GM21528 (cell line): ENCODE results near the gene NTSR1.

ENCODE experiments used
- ATAC-seq: cut with Tn5 transposase; IDR thresholded peaks from one replicate; pipeline ENCODE4 v1.9.1; 2021; ENCODE audit warnings: mild to moderate bottlenecking, moderate library complexity; ENCODE audit not compliant: unreplicated experiment, low FRiP score

NTSR1 gene

DNA sequence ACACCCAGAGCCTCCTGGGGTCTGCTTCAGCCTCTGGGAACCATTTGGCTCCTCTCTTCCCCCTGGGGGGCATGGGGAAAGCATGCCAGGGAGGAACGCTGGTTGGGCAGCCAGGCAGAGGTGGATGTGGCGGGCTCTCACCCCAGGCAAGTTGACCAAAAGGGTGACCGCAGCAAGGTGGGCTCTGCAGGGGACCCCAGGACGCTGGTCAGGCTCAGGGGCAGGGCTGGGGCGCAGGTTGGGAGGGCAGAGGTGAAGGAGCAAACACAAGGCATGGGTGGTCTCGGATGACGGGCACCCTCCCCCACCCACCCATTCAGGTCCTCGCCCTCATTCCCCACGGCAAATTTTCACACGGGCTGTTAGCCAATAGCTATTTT lies 57.4 kb downstream of the NTSR1 start:
- ATAC-seq: no peak

DNA sequence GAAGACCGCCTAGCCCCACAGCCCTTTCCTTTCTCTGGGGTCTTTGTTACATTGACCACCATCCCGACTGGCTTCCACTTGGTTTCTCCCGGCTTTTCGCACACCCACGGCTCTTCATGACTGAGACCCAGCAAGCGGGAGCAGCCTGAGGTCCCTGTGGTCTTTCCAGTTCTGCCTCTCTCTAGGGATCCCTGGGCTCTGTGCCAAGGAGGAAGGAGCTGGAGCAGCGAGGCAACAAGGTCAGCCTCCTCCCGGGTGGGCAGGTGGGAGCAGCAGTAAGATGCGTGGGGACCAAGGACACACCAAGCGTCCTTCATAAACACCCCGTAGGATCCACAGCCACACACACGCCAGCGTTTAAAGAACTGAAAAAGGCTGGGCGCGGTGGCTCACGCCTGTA lies 58.1 kb downstream of the NTSR1 start:
- no peak for ATAC-seq

DNA sequence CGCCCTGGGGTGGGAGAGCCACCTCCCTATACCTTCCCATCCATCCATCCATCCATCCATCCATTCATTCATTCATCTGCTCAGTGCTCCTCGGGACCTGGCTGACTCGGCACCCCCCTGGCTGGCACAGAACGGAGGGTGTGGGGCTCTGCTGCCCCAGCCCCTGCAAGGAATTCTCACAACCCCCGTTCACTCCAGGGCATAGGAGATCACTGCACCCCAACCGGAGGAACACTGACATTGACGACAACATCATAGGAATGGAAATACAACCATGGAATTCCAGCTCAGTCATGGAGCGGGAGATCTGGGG lies 59.6 kb downstream of the NTSR1 start:
- no peak for ATAC-seq

DNA sequence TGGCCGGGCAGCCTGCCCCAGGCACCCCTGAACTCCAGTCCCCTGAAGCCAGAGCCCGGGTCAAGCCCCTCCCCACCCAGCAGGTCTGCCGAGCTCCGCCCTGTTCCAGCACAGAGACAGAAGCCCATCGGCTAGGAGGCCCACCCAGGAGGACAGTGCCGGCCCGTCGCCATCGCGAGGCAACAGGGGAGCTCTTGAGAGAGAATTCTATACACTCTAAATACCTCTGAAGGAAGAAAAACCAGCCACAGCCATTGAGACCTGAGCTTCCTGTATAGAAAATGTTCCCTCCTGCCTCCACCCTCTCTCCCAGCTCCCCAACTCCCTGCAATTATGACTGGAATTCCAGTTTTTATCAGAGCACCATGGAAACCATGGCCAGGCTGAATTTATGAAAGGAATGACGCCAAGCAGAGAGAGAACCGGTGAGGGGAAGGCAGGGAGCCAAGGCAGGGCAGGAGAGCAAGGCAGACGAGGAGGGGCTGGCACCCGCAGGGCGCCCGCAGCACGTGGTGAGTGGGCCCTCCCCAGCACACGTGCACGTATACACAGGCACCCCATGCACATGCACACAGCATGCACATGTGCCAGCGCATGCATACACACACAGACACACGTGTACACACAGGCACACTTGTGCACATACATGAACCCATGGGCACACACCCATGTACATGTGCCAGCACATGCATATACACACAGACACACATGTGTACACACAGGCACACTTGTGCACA lies 60.1 kb downstream of the NTSR1 start:
- ATAC-seq: no peak

DNA sequence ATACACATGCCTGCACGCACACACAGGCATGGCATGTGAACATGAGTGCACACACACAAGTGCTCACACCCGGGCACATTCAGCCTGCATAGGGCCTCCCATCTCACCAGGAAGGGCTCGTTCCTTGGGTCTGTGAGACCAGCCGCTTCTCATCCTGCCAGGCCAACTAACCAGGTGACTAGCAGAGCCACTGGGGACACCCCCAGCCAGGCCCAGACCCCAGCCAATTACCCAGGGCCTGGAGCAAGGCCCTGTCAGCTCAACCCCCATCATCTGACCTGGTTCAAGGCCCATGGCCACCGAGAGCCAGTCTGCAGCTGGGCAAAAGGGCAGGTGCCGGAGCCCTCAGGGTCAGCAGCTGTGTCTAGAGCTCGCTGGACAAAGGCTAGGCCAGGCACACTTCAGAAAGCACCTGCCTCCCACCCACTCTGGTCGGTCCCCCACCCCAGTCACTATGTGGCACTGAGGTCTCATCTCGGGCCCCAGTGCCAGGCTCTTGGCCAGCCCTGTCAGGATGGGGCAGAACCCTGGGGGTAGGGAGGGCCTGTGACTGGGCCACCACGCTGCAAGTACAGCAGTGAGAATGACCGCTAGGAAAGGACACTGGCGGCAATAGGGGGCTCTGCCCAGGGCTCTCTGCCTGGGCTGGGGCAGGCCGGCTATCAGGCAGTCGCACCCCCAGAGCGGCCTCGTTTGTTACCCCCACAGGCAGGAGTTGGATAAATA lies 60.9 kb downstream of the NTSR1 start:
- ATAC-seq: no peak

DNA sequence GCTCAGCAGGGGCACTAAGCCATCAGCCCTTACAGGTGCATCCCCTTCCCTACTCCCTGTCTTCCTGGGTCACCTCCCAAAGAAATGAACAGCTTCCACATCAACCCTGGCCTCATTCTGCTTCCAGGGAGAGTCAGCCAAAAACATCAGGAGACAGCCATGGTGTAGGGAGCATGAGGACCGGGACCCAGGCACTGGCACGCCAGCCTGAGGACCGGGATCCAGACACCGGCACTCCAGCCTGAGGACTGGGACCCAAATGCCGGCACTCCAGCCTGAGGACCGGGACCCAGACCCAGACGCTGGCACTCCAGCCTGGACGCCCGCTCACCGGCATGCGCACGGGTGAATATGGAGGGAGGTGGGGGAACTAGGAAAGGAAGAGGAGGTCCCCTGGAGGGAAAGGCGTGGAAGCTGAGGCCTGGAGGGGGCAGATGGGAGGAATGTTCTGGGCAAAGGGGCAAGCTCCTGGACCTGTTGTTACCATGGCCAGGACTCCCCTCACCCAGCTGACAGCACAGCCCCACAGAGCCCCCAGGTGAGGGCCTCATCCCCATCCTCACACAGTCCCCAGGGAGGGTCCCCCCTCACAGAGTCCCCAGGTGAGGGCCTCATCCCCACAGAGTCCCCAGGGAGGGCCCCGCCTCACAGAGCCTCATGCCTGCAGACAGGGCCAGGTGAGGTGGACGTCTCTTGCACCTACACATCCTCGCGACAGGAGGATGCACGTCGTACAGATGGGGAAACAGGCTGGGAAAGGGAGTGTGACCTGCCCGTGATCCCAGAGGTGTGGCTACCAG lies 61.7 kb downstream of the NTSR1 start:
- no peak for ATAC-seq

DNA sequence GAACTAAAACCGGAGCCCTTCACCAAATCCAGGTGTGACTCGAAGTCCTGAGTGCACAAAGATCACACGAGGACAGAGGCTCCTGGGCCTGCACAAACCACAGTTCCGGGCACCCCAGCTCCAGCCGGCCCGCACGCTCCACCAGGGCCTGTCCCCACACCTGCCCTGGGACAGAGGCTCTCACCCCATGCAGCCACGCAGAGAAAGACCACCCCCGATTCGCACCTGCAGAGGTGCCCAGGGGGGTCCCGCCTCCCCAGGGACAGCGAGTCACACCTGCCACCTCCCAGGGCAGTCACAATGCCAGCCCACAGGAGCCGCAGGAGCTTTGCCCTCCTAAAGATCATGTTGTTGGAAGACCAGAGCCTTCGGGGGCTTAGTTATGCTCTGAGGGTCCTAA lies 62.3 kb downstream of the NTSR1 start:
- no peak for ATAC-seq

DNA sequence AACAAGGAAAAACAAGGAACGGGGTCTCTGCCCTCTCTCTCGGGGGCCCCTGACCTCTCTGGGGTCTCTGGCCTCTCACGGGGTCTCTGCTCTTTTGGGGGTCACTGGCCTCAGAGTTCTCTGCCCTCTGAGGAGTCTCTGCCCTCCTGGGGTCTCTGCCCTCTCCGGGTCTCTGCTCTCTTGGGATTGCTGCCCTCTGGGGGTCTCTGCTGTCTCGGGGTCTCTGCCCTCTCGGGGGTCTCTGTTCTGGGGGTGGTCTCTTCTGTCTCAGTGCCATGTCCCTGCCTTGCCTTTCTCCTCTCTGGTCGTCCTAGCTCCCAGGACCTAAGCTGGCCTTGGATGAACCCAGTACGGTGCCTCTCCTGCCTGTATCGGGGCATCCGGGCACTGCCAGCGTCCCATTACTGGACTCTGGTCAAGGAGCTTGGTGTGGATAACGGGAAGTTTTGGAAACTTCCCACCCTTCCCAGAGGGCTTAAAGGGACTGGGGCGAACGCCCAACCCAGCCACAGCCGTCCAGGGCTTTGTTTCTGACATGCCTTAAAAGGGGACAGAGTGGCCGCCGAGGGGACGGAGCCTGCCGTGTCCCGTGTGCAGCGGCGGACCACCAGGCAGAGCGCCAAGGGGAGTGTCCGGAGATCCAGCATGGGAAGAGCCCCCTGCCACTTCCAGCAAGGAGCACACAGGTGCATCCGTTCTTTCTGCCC lies 62.9 kb downstream of the NTSR1 start:
- ATAC-seq: no peak

DNA sequence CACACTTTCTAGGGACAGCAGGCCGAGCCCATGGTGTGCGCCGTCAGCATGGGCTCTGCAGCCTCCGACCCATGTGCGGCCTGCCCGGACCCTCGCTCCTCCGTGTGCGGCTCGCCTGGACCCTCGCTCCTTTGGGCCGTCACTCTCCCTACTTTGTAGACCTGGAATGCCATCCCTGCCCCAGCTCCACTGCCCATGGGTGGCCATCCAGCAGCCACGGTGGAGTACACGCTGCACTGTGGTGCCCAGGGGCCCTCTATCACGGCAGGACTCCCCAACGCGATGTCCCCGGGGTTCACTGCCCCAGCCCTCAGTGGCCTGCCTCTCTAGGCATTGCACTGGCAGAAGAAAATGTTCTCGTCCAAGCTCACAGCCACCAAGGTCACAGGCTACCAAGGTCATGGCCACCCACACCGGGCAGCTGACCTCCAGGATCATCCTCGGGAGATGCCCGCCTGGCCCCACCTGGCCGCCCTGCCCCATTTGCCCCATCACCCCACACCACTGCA lies 63.5 kb downstream of the NTSR1 start:
- no peak for ATAC-seq

DNA sequence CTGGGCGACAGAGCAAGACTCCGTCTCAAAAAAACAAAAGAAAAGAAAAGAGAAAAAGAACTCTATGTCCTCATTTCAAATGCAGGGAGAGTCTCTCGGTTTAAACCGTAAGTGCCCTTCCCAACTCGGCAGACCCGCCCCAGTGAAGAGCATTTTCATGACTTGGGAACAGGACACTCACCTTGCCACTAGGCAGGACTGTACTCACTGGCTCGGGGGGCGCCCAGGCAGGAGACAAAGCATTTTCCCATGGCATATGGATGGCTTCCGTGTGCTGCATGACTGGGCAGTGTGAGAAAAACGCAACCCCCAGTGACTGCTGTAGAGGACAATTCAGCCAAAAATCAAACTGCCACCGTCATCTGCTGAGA lies 64.0 kb downstream of the NTSR1 start:
- ATAC-seq: no peak

DNA sequence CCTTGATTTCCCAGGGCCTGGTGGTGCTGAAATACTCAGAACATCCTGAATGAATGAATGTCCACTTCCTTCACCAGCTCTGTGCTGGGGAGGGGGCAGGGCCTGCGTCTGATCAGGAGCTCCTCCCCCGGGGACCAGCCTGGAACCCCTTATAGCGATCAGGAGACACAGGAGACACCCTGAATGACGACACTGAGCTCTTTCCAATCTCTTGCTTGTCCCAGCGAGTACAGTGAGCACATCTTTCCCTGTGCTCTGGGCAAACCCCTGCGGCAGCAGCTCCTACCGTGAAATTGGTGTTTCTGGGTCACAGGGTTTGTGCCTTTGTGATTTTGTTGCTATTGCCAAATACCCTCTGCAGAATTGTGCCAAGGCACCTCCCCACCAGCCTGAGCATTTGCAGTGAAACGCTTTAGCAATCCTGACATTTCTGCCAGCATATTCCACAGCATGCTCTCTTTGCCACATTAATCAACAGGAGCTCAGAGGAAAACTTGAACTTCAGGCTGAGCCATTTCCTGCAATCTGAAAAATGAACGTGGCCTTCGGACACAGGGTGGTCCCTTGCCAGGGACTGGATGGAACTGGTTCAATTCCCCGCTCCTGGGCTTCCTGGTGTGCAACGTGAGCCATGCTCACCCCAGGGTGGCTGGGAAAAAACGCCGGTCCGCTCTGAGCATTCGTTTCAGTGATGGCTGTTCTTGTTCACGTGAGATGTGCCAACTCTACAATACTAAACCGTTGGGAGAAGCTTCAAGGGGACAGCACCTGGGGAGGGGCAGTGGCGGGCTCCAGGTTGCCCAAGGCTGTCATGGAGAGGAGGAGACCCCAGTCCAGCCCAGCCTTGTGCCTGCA lies 64.6 kb downstream of the NTSR1 start:
- no peak for ATAC-seq

DNA sequence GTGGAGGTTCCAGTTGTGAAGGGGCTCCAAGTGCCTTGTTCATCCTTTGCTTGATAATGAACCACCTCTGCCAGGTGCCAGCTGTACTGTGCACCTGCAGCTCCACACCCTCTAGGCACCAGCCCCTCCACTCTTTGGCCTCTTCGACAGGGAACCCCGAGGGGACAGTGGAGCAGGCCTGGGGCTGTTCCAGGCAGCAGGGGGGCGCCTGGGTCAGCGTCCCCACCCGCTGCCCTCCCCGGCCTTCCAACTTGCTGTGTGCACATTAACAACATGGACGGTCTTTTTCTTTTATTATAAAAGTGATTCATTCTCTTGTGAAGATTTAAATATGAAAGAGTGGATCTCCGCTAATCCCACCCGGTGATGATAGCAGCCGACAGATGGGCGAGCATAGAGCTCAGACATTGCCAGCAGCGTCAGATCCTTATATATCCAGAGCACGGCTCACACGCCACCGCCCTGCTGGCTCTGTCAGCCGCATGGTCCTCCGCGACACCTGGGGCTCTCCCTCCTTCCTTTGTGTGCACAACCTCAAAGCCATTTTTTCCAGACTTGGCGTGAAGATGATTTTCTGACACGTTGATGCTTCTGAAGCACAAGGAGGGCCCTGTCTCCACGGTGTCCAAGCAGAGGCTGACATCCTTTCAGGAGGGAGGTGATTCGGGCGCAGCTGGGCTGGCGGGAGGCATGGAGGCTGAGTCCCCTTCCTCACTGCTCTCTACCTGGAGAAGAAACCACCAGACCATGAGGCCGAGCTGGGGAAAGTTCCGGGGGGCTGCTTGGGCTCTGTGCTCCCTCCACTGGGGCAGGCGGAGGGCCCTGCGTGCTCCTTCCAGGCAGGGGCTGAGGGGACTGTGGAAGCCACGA lies 65.4 kb downstream of the NTSR1 start:
- no peak for ATAC-seq

DNA sequence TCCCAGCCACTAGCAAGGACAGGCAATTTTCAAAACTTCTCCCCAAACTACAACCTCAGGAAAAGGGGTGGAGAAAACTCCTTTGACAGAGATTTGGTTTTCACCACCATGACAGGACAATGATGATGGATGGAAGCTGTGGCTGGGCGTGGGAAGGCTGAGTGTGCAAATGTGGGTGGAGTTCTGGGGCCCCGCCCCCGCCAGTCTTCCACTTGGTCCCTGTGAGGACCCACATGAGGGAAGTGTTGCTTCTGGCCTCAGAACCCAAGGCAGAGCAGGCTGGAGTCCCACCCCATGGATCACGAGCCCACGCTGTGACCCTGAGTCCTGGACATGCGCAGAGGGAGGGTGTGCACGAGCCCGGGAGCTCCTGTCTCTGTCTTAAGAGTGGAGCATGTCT lies 66.1 kb downstream of the NTSR1 start:
- no peak for ATAC-seq

DNA sequence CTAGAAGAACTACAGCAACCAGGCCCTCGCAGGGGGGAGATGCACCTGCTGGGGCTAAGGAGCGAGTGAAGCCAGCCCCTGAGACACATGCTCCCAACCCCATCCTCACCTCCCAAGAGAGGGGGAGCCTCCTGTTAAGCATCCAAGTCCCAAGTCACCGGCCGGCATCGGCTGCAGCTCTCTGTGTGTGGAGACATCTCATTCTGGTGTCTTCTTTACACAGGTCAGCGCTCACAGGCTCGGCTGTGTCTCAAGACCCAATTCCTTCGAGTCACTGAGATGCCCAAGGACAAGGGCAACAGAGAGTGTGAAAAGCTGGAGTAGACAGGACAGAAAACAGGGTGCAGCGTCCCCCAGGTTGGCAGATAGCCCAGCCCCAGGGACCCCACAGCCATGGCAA lies 66.6 kb downstream of the NTSR1 start:
- ATAC-seq: no peak

DNA sequence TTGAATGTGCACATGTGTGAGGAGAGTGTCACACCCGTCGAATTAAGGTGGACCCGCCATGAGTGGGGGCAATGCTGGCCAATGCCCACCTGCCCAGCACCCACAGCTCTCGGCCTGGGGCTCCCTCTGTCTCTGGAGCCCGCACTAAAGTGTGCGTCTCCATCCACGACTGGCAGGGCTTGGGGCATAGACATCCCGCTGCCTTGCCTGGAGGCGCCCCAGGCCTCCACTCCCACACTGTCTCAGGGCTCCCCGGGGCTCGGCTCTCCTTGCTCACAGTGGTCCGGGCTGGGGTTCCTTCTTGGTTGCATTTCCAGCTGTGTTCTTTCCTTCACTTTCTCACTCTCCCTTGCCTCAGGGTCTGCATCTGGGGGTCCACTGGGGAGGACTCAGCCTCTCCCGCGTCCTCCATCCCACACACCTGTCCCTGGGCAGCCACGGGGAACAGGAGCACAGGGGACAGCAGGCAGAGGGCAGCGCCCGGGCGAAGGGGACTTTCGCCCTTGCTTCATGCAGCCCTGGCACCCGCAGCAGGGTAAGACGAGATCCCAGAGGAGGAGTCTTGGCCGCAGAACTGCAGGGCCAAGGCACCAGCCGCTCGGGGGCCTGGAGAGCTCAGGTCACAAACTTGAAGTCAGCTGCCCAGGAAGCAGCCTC lies 67.5 kb downstream of the NTSR1 start:
- no peak for ATAC-seq

DNA sequence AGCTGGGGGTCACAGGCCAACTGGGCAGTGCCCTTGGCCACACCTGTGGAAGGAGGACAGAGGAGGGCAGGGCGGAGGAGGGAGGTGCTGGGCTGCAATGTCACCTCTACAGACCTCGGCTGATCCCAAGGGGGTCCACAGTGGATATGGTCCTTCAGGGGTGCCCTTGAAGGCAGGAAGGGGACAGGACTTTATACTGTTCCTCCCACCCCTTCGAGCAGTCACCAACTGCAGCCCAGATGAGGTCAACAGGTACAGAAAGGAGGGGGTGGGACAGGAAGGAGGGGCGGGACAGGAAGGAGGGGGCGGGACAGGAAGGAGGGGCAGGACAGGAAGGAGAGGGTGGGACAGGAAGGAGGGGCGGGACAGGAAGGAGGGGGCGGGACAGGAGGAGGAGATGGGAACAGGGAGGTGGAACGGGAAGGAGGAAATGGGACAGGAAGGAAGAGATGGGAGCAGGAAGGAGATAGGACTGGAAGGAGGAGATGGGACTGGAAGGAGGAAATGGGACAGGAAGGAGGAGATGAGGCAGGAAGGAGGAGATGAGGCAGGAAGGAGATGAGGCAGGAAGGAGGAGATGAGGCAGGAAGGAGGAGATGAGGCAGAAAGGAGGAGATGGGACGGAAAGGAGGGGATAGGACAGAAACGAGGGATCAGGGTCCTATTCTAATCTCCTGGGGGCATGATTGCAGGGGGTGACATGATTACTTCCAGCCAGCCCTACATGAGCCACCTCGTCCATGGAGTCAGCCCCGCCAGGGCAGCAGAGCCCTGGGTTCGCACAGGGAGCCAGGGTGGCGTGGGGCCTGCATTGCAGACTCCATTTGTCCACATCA lies 68.3 kb downstream of the NTSR1 start:
- ATAC-seq: no peak

DNA sequence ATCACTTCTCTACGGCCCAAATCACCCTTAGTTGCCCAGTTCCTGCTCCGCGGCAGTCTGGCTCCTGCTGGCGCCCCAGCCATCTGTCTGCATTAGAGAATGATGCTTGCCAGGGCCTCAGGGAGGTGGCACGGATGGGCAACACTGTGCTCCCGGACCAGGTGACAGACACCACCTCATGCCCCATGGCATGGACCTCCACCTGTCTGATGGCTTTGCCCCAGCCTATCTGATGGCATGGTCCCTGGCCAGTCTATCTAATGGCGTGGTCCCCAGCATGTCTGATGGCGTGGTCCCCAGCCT lies 68.8 kb downstream of the NTSR1 start:
- ATAC-seq: no peak

DNA sequence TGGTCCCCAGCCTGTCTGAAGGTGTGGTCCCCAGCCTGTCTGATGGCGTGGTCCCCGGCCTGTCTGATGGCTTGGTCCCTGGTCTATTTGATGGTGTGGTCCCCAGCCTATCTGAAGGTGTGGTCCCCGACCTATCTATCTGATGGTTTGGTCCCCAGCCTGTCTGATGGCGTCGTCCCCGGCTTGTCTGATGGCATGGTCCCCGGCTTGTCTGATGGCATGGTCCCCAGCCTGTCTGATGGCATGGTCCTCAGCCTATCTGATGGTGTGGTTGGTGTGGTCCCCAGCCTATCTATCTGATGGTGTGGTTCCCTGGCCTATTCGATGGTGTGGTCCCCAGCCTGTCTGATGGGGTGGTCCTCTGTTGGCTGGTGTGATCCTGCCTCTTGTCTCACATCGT lies 69.4 kb downstream of the NTSR1 start:
- no peak for ATAC-seq
